Prostate gland (tissue), 2 donors: Measurements from ENCODE around the gene CTSA. TPM values are rescaled to one million over a fixed set of nuclear protein-coding genes. Genes with fewer than 3 reads are reported as not detected.

Experiments
- DNase-seq: peaks from one replicate; pipeline ENCODE4 v3.0.0-alpha.2; 2019; ENCODE audit warnings: low spot score
- H3K27ac ChIP-seq, 2 donors: fragments of 200-600 bp; sonication (generic); 2 replicates each; pipeline ENCODE4 v1.5.1; 2017 to 2019
- H3K27me3 ChIP-seq: fragments of 200-600 bp; sonication (generic); replicated peaks from 2 replicates; pipeline ENCODE4 v1.5.1; 2019; ENCODE audit not compliant: insufficient read depth
- H3K36me3 ChIP-seq, 2 donors: fragments of 200-600 bp; sonication (generic); 1 replicate in 1 of 2; 2 replicates in 1 of 2; pipeline versions ENCODE4 v1.5.1 to v1.8.1; 2017 to 2019
- H3K4me1 ChIP-seq: fragments of 200-600 bp; sonication (generic); replicated peaks from 2 replicates; pipeline ENCODE4 v1.5.1; 2019
- H3K4me3 ChIP-seq, 2 donors: fragments of 200-600 bp; sonication (generic); 2 replicates each; pipeline ENCODE4 v1.5.1; 2017 to 2019
- H3K9me3 ChIP-seq: fragments of 200-600 bp; sonication (generic); 2 replicates; pipeline ENCODE4 v1.5.1; 2017
- POLR2A ChIP-seq: fragments of 450-650 bp; IDR thresholded peaks from one replicate; pipeline ENCODE4 v1.6.1; 2016; ENCODE audit warnings: antibody characterized with exemption, mild to moderate bottlenecking
- POLR2AphosphoS5 ChIP-seq: sonication (generic); formaldehyde crosslinking; IDR thresholded peaks from one replicate; pipeline ENCODE4 v1.6.1; 2017; ENCODE audit warnings: antibody characterized with exemption
- WGBS: methylation state at CpG from one replicate; pipeline ENCODE4 v1.1.5; 2018; 5-methylcytosine and 5-hydroxymethylcytosine counted together
- intact Hi-C: fragments of 100-400 bp; cut with DNase I; formaldehyde crosslinking; loops from one replicate; pipeline ENCODE4 v1.14.2; 2022
- total RNA-seq, 2 donors: library from RNA; depleted of rRNA; stranded (reverse); fragments of >200 nt; gene quantifications; one replicate each; pipeline ENCODE4 v1.1.0, GENCODE V29; 2016
- TF ChIP-seq, protein P1 (sequence below), 4 experiments: fragments of 200-600 bp in 2 of 4; fragments of 450-650 bp in 2 of 4; sonication (generic) in 2 of 4; IDR thresholded peaks; 1 replicate in 3 of 4; 2 replicates in 1 of 4; pipeline ENCODE4 v1.5.1; 2016 to 2019; ENCODE audit warnings: antibody characterized with exemption in 4 of 4, mild to moderate bottlenecking in 2 of 4, moderate library complexity in 2 of 4

Gene CTSA
- total RNA-seq, 2 donors from 2014 or later, result 37.9 to 215 TPM

GRCh38 chr20:45934586-45935415 is 43.7 kb downstream of the CTSA start, which contains the start of gene PCIF1:
Gene PCIF1, plus strand, starts transcription at chr20:45934683. Its CDS starts 4,317 bp downstream, at chr20:45939000.
- DNase-seq, result peak; percentile 98
- Histone ChIP-seq H3K4me1 (no peaks in the 10 kb centered on the region), H3K36me3 (peaks cover 6 to 15% of the 10 kb centered on the region in 2 donors), H3K27ac (peak within 1 kb of the TSS; percentile 99 to 100), H3K27me3 (no peaks in the 10 kb centered on the region), H3K9me3 (no peaks in the 10 kb centered on the region), H3K4me3 (peak within 1 kb of the TSS; percentile 90 to 100)
- TF ChIP-seq POLR2A (peak; percentile 92), POLR2AphosphoS5 (peak; percentile 95)
- TF ChIP-seq, protein P1, sequence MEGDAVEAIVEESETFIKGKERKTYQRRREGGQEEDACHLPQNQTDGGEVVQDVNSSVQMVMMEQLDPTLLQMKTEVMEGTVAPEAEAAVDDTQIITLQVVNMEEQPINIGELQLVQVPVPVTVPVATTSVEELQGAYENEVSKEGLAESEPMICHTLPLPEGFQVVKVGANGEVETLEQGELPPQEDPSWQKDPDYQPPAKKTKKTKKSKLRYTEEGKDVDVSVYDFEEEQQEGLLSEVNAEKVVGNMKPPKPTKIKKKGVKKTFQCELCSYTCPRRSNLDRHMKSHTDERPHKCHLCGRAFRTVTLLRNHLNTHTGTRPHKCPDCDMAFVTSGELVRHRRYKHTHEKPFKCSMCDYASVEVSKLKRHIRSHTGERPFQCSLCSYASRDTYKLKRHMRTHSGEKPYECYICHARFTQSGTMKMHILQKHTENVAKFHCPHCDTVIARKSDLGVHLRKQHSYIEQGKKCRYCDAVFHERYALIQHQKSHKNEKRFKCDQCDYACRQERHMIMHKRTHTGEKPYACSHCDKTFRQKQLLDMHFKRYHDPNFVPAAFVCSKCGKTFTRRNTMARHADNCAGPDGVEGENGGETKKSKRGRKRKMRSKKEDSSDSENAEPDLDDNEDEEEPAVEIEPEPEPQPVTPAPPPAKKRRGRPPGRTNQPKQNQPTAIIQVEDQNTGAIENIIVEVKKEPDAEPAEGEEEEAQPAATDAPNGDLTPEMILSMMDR (IDR thresholded peaks at IDR 0.05), result peak in 2 of 4 experiments; percentile 36 to 46
- intact Hi-C loops, result loop anchor here (2.0 to 5.0 kb wide), 2 partner anchors 44 to 102 kb away; partner anchors contain the start of genes CTSA, NEURL2 and SNX21
- 0% methylated on average over 69 of the region's 102 CpGs for WGBS

GRCh38 chr20:45935416-45936046 is 44.4 kb downstream of the CTSA start:
- 9% methylated on average over 21 of the region's 21 CpGs for WGBS
- H3K27ac ChIP-seq, result peak overlapping the region; percentile 93 to 100
- H3K27me3 ChIP-seq, result no peaks in the 10 kb centered on the region
- H3K4me1 ChIP-seq, result no peaks in the 10 kb centered on the region
- no peak for DNase-seq
- TF ChIP-seq POLR2A (no peak), POLR2AphosphoS5 (no peak)
- TF ChIP-seq, protein P1 (IDR thresholded peaks at IDR 0.05), result no peak
- H3K36me3 ChIP-seq, result peaks cover 9 to 20% of the 10 kb centered on the region in 2 donors
- H3K9me3 ChIP-seq, result no peaks in the 10 kb centered on the region
- intact Hi-C loops, result loop anchor here (2.0 to 5.0 kb wide), 2 partner anchors 45 to 103 kb away; partner anchors contain the start of genes CTSA, NEURL2 and SNX21
- peak overlapping the region; percentile 90 to 100 for H3K4me3 ChIP-seq

DNA sequence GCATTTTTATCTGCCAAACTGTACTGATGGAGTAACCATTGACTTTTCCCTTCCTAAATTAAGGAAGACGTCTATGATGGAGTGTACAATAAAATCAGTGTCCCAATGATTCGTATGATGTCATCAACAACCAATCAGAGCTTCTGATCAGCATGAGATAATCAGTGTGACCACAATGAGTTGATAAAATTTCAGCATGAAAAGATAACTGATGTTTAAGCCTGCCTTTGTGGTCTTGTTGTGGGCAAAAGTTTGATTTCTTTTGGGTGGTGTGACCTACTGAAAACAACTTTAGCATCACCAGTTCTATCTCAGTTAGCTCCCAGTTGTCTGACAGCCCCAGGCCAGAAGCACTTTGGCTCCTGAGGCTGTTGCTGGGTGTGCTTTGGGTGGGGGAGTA is 46.6 kb downstream of the CTSA start:
- Histone ChIP-seq H3K36me3 (peaks cover 12 to 27% of the 10 kb centered on the region in 2 donors), H3K4me1 (no peaks in the 10 kb centered on the region), H3K9me3 (no peaks in the 10 kb centered on the region), H3K27me3 (no peaks in the 10 kb centered on the region), H3K4me3 (no peak overlapping the region), H3K27ac (no peak overlapping the region)
- no peak for DNase-seq
- TF ChIP-seq, protein P1 (IDR thresholded peaks at IDR 0.05), result no peak
- TF ChIP-seq POLR2A, result no peak
- intact Hi-C loops, result loop anchor here (5.0 kb wide), 1 partner anchor 105 kb away; the partner anchor contains the start of gene SNX21
- WGBS, result 67% methylated on average over 2 of the region's 2 CpGs

- TF ChIP-seq POLR2AphosphoS5, result no peak
- TF ChIP-seq, protein P1 (IDR thresholded peaks at IDR 0.05), result no peak
- no peak for TF ChIP-seq POLR2A
- H3K9me3 ChIP-seq, result no peaks in the 10 kb centered on the region
- H3K36me3 ChIP-seq, result peaks cover 22 to 36% of the 10 kb centered on the region in 2 donors
- H3K4me1 ChIP-seq, result no peaks in the 10 kb centered on the region
- no peak overlapping the region for H3K27ac ChIP-seq
- 87% methylated on average over 10 of the region's 13 CpGs for WGBS
- no peak for DNase-seq
- no peak overlapping the region for H3K4me3 ChIP-seq
- no peaks in the 10 kb centered on the region for H3K27me3 ChIP-seq
- intact Hi-C loops, result loop anchor here (5.0 kb wide), 1 partner anchor 107 kb away; the partner anchor contains the start of gene SNX21
These were observed 47.7 kb downstream of the CTSA start for GRCh38 chr20:45938727-45939438.
